Prostate gland (tissue), 2 donors: ENCODE measurements around the gene C16orf86. TPM values are rescaled to one million over a fixed set of nuclear protein-coding genes. Genes with fewer than 3 reads are reported as not detected.

Source experiments
- DNase-seq: peaks from one replicate; pipeline ENCODE4 v3.0.0-alpha.2; 2019; ENCODE audit warnings: low spot score
- H3K27ac ChIP-seq, 2 donors: fragments of 200-600 bp; sonication (generic); 2 replicates each; pipeline ENCODE4 v1.5.1; 2017 to 2019
- H3K27me3 ChIP-seq: fragments of 200-600 bp; sonication (generic); replicated peaks from 2 replicates; pipeline ENCODE4 v1.5.1; 2019; ENCODE audit not compliant: insufficient read depth
- H3K36me3 ChIP-seq, 2 donors: fragments of 200-600 bp; sonication (generic); 1 replicate in 1 of 2; 2 replicates in 1 of 2; pipeline versions ENCODE4 v1.5.1 to v1.8.1; 2017 to 2019
- H3K4me1 ChIP-seq: fragments of 200-600 bp; sonication (generic); replicated peaks from 2 replicates; pipeline ENCODE4 v1.5.1; 2019
- H3K4me3 ChIP-seq, 2 donors: fragments of 200-600 bp; sonication (generic); 2 replicates each; pipeline ENCODE4 v1.5.1; 2017 to 2019
- H3K9me3 ChIP-seq: fragments of 200-600 bp; sonication (generic); 2 replicates; pipeline ENCODE4 v1.5.1; 2017
- POLR2A ChIP-seq: fragments of 450-650 bp; IDR thresholded peaks from one replicate; pipeline ENCODE4 v1.6.1; 2016; ENCODE audit warnings: antibody characterized with exemption, mild to moderate bottlenecking
- POLR2AphosphoS5 ChIP-seq: sonication (generic); formaldehyde crosslinking; IDR thresholded peaks from one replicate; pipeline ENCODE4 v1.6.1; 2017; ENCODE audit warnings: antibody characterized with exemption
- WGBS: methylation state at CpG from one replicate; pipeline ENCODE4 v1.1.5; 2018; 5-methylcytosine and 5-hydroxymethylcytosine counted together
- intact Hi-C: fragments of 100-400 bp; cut with DNase I; formaldehyde crosslinking; loops from one replicate; pipeline ENCODE4 v1.14.2; 2022
- total RNA-seq, 2 donors: library from RNA; depleted of rRNA; stranded (reverse); fragments of >200 nt; gene quantifications; one replicate each; pipeline ENCODE4 v1.1.0, GENCODE V29; 2016
- TF ChIP-seq, protein P1 (sequence below), 4 experiments: fragments of 200-600 bp in 2 of 4; fragments of 450-650 bp in 2 of 4; sonication (generic) in 2 of 4; IDR thresholded peaks; 1 replicate in 3 of 4; 2 replicates in 1 of 4; pipeline ENCODE4 v1.5.1; 2016 to 2019; ENCODE audit warnings: antibody characterized with exemption in 4 of 4, mild to moderate bottlenecking in 2 of 4, moderate library complexity in 2 of 4

Gene C16orf86
- total RNA-seq, 2 donors from 2014 or later: 10.0 to 18.3 TPM

DNA sequence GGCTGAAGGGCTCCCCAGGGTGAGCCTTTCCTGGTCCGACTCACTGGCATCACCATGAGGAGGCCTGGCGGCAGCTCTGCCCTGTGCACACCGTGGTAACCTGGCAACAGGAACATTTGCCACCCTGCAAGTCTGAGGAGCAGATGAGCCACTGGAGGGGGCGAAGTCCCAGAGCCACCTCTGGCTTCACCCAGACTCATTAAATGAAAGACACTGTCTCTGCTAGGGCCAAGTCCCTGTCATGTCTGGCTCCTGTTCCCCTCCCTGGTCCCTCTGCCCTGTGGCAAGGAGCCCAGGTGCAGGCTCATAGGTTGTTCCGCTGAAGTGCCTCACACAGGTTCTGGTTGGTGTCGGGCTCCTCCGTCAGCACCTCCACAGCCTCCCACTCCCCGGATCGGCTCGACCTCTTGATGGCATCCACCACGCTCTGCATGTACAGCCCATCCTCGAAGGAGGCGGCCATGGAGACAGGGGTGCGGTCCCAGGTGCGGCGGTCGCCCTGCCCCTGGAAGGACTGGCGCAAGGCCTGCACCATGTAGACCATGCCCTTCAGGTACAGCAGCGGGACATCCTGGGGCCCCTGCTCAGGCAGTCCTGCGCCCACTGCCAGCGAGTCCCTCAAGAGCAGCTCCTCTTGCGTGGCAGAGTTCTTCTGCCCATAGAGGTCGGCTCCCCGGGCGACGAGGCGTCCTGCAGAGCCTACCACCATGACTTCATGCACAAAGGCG lies 8.4 kb downstream of the C16orf86 start:
- TF ChIP-seq POLR2AphosphoS5: no peak
- no peak for TF ChIP-seq POLR2A
- TF ChIP-seq, protein P1, sequence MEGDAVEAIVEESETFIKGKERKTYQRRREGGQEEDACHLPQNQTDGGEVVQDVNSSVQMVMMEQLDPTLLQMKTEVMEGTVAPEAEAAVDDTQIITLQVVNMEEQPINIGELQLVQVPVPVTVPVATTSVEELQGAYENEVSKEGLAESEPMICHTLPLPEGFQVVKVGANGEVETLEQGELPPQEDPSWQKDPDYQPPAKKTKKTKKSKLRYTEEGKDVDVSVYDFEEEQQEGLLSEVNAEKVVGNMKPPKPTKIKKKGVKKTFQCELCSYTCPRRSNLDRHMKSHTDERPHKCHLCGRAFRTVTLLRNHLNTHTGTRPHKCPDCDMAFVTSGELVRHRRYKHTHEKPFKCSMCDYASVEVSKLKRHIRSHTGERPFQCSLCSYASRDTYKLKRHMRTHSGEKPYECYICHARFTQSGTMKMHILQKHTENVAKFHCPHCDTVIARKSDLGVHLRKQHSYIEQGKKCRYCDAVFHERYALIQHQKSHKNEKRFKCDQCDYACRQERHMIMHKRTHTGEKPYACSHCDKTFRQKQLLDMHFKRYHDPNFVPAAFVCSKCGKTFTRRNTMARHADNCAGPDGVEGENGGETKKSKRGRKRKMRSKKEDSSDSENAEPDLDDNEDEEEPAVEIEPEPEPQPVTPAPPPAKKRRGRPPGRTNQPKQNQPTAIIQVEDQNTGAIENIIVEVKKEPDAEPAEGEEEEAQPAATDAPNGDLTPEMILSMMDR (IDR thresholded peaks at IDR 0.05): no peak
- no peak overlapping the region for H3K4me3 ChIP-seq
- H3K27me3 ChIP-seq: no peaks in the 10 kb centered on the region
- intact Hi-C loops: loop anchor here (5.0 to 10.0 kb wide), 2 partner anchors 130 to 252 kb away; partner anchors contain the start of genes RANBP10 and TSNAXIP1
- 95% methylated on average over 28 of the region's 28 CpGs for WGBS
- no peaks in the 10 kb centered on the region for H3K9me3 ChIP-seq
- no peak overlapping the region for H3K27ac ChIP-seq
- H3K4me1 ChIP-seq: peaks cover 12% of the 10 kb centered on the region
- no peaks in the 10 kb centered on the region for H3K36me3 ChIP-seq
- no peak for DNase-seq

DNA sequence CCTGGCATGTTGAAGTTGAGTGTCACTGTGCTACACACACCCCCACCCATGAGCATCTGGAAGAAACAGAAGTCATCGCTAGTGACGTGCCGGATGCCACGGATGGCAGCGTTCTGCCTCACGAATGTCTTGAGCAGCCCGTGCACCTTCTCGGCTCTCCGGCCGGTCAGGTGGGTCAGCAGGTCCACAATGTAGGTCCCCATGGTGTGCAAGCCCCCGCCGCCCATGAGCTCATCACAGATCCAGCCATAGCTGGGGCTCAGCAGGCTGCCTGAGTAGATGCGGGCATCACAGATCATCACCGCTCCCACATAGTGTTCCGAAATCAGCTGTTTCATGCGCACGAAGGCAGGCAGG lies 8.9 kb downstream of the C16orf86 start:
- H3K9me3 ChIP-seq: no peaks in the 10 kb centered on the region
- no peak for DNase-seq
- intact Hi-C loops: loop anchor here (10.0 kb wide), 1 partner anchor 129 kb away; the partner anchor contains the start of genes RANBP10 and TSNAXIP1
- H3K27ac ChIP-seq: peak overlapping the region in 1 of 2 donors; percentile 29
- peaks cover 12% of the 10 kb centered on the region for H3K4me1 ChIP-seq
- WGBS: 96% methylated on average over 17 of the region's 17 CpGs
- no peaks in the 10 kb centered on the region for H3K36me3 ChIP-seq
- TF ChIP-seq, protein P1 (IDR thresholded peaks at IDR 0.05): no peak
- TF ChIP-seq POLR2AphosphoS5: no peak
- no peak for TF ChIP-seq POLR2A
- H3K4me3 ChIP-seq: no peak overlapping the region
- no peaks in the 10 kb centered on the region for H3K27me3 ChIP-seq

DNA sequence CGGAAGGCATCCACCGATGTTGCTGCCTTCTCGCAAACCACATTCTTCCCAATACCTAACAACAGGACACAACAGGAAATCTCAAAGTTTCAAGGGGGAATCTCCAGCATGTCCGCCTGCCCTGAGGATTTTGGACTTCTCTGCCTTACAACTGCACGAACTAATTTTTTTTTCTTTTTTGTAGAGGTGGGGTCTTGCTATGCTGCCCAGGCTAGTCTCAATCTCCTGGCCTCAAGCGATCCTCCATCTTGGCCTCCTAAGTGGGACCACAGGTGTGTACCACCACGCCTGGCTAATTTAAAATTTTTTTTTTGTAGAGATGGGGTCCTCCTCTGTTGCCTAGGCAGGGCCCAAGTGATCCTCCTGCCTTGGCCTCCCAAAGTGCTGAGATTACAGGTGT lies 9.4 kb downstream of the C16orf86 start:
- intact Hi-C loops: loop anchor here (10.0 kb wide), 1 partner anchor 129 kb away; the partner anchor contains the start of genes RANBP10 and TSNAXIP1
- Histone ChIP-seq H3K36me3 (no peaks in the 10 kb centered on the region), H3K4me3 (no peak overlapping the region), H3K9me3 (no peaks in the 10 kb centered on the region), H3K27me3 (no peaks in the 10 kb centered on the region), H3K4me1 (peaks cover 12% of the 10 kb centered on the region), H3K27ac (peak overlapping the region in 1 of 2 donors; percentile 29)
- 95% methylated on average over 7 of the region's 7 CpGs for WGBS
- no peak for DNase-seq
- no peak for TF ChIP-seq POLR2AphosphoS5
- TF ChIP-seq, protein P1 (IDR thresholded peaks at IDR 0.05): no peak

DNA sequence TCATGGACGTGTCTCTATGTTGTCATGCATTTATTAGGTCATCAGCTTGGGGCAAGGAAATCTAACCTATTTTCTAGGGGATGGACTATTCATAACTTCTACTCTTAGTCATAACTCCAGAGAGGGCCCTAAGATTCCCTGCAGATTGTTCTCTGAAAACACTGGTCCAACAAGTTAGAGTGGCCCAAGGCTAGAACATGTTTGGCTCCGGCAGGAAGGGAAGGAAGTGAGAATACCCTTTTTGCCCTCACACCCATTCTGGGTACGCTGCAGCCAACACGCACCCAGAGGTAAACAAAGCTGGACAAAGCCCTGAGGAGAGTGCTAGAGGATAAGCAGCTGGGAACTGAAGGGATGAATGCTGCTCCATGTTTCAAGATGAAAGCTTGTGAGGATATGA lies 9.9 kb downstream of the C16orf86 start:
- Histone ChIP-seq H3K4me1 (peaks cover 12% of the 10 kb centered on the region), H3K4me3 (no peak overlapping the region), H3K9me3 (no peaks in the 10 kb centered on the region), H3K27me3 (no peaks in the 10 kb centered on the region), H3K36me3 (no peaks in the 10 kb centered on the region), H3K27ac (peak overlapping the region in 1 of 2 donors; percentile 29)
- TF ChIP-seq, protein P1 (IDR thresholded peaks at IDR 0.05): no peak
- TF ChIP-seq POLR2A (no peak), POLR2AphosphoS5 (peak; percentile 47)
- DNase-seq: no peak
- intact Hi-C loops: loop anchor here (10.0 kb wide), 1 partner anchor 128 kb away; the partner anchor contains the start of genes RANBP10 and TSNAXIP1
- 52% methylated on average over 4 of the region's 4 CpGs for WGBS

DNA sequence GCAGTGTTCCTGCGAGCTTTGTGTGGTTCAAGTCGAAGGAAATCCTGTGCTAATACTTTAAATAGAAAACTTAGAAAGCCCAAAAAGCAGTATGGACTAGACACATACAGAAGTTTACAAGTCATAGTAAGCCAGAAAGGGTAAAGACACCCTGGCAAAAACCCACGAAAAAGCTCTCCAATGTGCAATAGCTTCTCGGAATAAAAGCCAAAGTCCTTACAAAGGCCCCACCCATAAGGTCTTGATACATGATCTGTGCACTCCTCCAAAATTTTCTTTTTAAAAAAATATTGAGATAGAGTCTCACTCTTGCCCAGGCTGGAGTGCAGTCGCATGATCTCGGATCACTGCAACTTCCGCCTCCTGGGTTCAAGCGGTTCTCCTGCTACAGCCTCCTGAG lies 10.3 kb downstream of the C16orf86 start:
- H3K36me3 ChIP-seq: no peaks in the 10 kb centered on the region
- peaks cover 12% of the 10 kb centered on the region for H3K4me1 ChIP-seq
- no peak overlapping the region for H3K4me3 ChIP-seq
- H3K27ac ChIP-seq: peak overlapping the region in 1 of 2 donors; percentile 29
- no peaks in the 10 kb centered on the region for H3K27me3 ChIP-seq
- no peak for DNase-seq
- no peaks in the 10 kb centered on the region for H3K9me3 ChIP-seq
- TF ChIP-seq, protein P1 (IDR thresholded peaks at IDR 0.05): no peak
- TF ChIP-seq POLR2A (no peak), POLR2AphosphoS5 (no peak)
- intact Hi-C loops: loop anchor here (10.0 kb wide), 1 partner anchor 128 kb away; the partner anchor contains the start of genes RANBP10 and TSNAXIP1
- 67% methylated on average over 8 of the region's 8 CpGs for WGBS
